Inferior parietal cortex (tissue), 1 donor: ENCODE data around the gene LDLRAD2.
"Not testable (repeated sequence)": the region's sequence is repeated elsewhere in the genome, so short reads cannot be mapped to it uniquely, and the experiment has no call there.

ENCODE experiments used
- DNase-seq: peaks from one replicate; pipeline ENCODE4 v3.0.0-alpha.2; 2016; ENCODE audit errors: extremely low spot score

Gene LDLRAD2

GRCh38 chr1:21823980-21824702 lies 12.1 kb downstream of the LDLRAD2 start:
- no peak for DNase-seq

- no peak for DNase-seq
Observed at GRCh38 chr1:21824926-21825325, 12.9 kb downstream of the LDLRAD2 start.

GRCh38 chr1:21825393-21825792 lies 13.3 kb downstream of the LDLRAD2 start:
- DNase-seq: no peak

- not testable (repeated sequence) for DNase-seq
Observed at GRCh38 chr1:21826694-21827093, 14.6 kb downstream of the LDLRAD2 start.

GRCh38 chr1:21827141-21827679 lies 15.1 kb downstream of the LDLRAD2 start:
- no peak for DNase-seq

GRCh38 chr1:21828075-21828474 lies 16.0 kb downstream of the LDLRAD2 start:
- DNase-seq: no peak

GRCh38 chr1:21828506-21829210 lies 16.6 kb downstream of the LDLRAD2 start:
- no peak for DNase-seq

GRCh38 chr1:21829294-21829693 lies 17.2 kb downstream of the LDLRAD2 start:
- no peak for DNase-seq

- DNase-seq: no peak
Observed at GRCh38 chr1:21830792-21831453, 18.9 kb downstream of the LDLRAD2 start.

- no peak for DNase-seq
Observed at GRCh38 chr1:21831454-21831970, 19.4 kb downstream of the LDLRAD2 start.

- DNase-seq: no peak
Observed at GRCh38 chr1:21833392-21833976, 21.4 kb downstream of the LDLRAD2 start.

- no peak for DNase-seq
Observed at GRCh38 chr1:21834094-21834493, 22.0 kb downstream of the LDLRAD2 start.

- no peak for DNase-seq
Observed at GRCh38 chr1:21834666-21835065, 22.6 kb downstream of the LDLRAD2 start.

- no peak for DNase-seq
Observed at GRCh38 chr1:21836010-21836409, 23.9 kb downstream of the LDLRAD2 start.

GRCh38 chr1:21836729-21837128 lies 24.7 kb downstream of the LDLRAD2 start:
- DNase-seq: no peak

GRCh38 chr1:21837476-21837875 lies 25.4 kb downstream of the LDLRAD2 start:
- peak; percentile 6 for DNase-seq

GRCh38 chr1:21838359-21839157 lies 26.5 kb downstream of the LDLRAD2 start:
- DNase-seq: no peak

GRCh38 chr1:21839337-21840037 lies 27.4 kb downstream of the LDLRAD2 start:
- DNase-seq: no peak

GRCh38 chr1:21840981-21841380 lies 28.9 kb downstream of the LDLRAD2 start:
- DNase-seq: no peak

- no peak for DNase-seq
Observed at GRCh38 chr1:21841852-21842466, 29.9 kb downstream of the LDLRAD2 start.
